Cardiac fibroblast (primary cell): ENCODE results near the gene BOC.
A peak's percentile ranks its signal among the peaks of the same experiment; 100 is the strongest.

Source experiments
- DNase-seq, 2 donors: peaks; one replicate each; pipeline versions ENCODE4 v3.0.0 to v3.0.0-alpha.2; 2010; ENCODE audit warnings: low read depth in 2 of 2
- H3K4me3 ChIP-seq, 2 donors: replicated peaks in 1 of 2; 1 replicate in 1 of 2; 2 replicates in 1 of 2; pipeline ENCODE4 v1.5.1; 2011; ENCODE audit warnings: low read depth in 2 of 2, low read length in 2 of 2, mild to moderate bottlenecking in 2 of 2, moderate library complexity in 1 of 2
- CTCF ChIP-seq: IDR thresholded peaks from one replicate; pipeline ENCODE4 v1.5.1; 2011; ENCODE audit warnings: low read depth, mild to moderate bottlenecking, low read length, inconsistent platforms

Gene BOC

GRCh38 chr3:113240841-113241240, 29.5 kb downstream of the BOC start:
- DNase-seq, result no peak
- no peak overlapping the region for H3K4me3 ChIP-seq
- no peak for TF ChIP-seq CTCF

GRCh38 chr3:113241292-113242095, 30.1 kb downstream of the BOC start:
- H3K4me3 ChIP-seq, result no peak overlapping the region
- DNase-seq, result peak in 1 of 2 donors; percentile 19
- TF ChIP-seq CTCF, result no peak

DNA sequence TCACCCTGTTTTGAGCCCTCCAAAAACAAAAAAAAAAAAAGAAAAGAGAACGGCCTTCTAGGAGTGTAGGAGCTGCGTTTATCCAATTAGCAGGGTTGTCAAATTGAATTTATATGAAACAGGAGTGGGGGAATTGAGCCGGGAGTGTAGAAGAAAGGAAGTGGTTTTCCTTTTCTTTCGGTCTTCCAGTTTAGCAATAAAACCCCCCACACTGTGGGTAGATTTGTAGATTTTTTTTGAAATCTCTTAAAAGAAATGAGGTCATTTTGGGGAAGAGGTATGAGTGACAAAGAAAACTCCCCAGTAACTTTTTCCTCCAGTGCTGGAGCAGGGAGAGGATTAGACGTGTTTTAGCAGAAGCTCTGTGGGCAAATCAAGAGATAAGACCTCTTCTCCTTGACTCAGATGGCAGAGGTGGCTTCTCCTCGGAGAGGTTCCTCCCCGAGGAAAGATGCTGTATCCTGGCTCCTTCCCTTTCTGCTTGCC, 30.8 kb downstream of the BOC start:
- H3K4me3 ChIP-seq, result no peak overlapping the region
- peak; percentile 26 to 38 for DNase-seq
- no peak for TF ChIP-seq CTCF

DNA sequence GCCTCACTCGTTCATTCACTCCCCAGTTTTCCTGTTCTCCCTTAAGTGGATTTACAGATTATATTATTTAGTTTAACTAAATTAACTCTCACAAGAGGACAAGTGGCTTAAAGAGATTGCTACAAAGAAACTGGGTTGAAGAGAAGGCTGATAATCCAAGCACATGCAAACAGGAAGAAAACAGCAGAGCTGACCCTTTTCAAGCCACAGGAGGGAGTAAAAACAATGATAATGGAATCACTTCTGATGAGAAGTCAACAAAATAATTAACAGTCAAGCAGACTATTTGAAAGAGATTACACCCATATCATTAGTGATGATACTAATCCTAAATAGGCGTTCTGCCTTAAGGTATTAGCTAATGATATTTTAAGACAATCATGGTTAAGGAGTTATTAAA, 31.7 kb downstream of the BOC start:
- DNase-seq, result no peak
- TF ChIP-seq CTCF, result no peak
- no peak overlapping the region for H3K4me3 ChIP-seq

GRCh38 chr3:113243846-113244245, 32.5 kb downstream of the BOC start:
- TF ChIP-seq CTCF, result no peak
- no peak for DNase-seq
- no peak overlapping the region for H3K4me3 ChIP-seq

DNA sequence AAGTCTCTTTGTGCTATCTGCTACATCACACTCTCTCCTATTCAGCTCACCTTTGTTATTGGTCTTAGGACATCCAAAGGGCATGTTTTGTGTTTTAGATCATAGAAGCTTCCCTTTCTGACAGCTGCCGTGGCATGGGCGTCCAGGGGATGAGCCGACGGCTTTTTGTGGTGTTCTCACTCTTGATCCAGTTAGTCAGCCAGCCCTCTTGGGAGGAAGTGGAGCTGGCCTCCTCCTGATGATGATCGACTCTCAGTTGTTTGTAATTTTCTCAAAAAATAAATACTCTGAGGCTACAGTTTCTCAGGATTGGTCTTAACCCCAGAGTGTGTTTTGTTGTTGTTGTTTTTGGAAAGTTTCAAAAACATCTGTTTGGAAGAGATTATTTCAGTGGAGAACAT, 34.4 kb downstream of the BOC start:
- no peak for TF ChIP-seq CTCF
- no peak overlapping the region for H3K4me3 ChIP-seq
- DNase-seq, result peak; percentile 42 to 82
